HG02759 (cell line): ENCODE data around the gene TEAD3.
"Not testable (repeated sequence)": the region's sequence is repeated elsewhere in the genome, so short reads cannot be mapped to it uniquely, and the experiment has no call there.

ENCODE experiments used
- ATAC-seq: cut with Tn5 transposase; IDR thresholded peaks from one replicate; pipeline ENCODE4 v1.9.1; 2021; ENCODE audit warnings: mild to moderate bottlenecking, moderate library complexity; ENCODE audit not compliant: unreplicated experiment

TEAD3 gene

GRCh38 chr6:35496841-35497570 is at the start of gene TEAD3:
TEAD3 (minus strand) TSS chr6:35497079.
- ATAC-seq: peak; percentile 62

- ATAC-seq: no peak
Observed at GRCh38 chr6:35544769-35545361, 48.0 kb upstream of the TEAD3 start.

GRCh38 chr6:35543459-35544193 is 46.7 kb upstream of the TEAD3 start:
- no peak for ATAC-seq

- no peak for ATAC-seq
Observed at GRCh38 chr6:35541836-35542235, 45.0 kb upstream of the TEAD3 start.

- ATAC-seq: no peak
Observed at GRCh38 chr6:35539223-35539622, 42.3 kb upstream of the TEAD3 start.

GRCh38 chr6:35535847-35536246 is 39.0 kb upstream of the TEAD3 start:
- not testable (repeated sequence) for ATAC-seq

- ATAC-seq: no peak
Observed at GRCh38 chr6:35534407-35535170, 37.7 kb upstream of the TEAD3 start.

GRCh38 chr6:35533981-35534380 is 37.1 kb upstream of the TEAD3 start:
- no peak for ATAC-seq

- no peak for ATAC-seq
Observed at GRCh38 chr6:35532126-35532525, 35.2 kb upstream of the TEAD3 start.

- no peak for ATAC-seq
Observed at GRCh38 chr6:35524380-35525020, 27.6 kb upstream of the TEAD3 start.

GRCh38 chr6:35522660-35523658 is 26.1 kb upstream of the TEAD3 start:
- peak; percentile 44 for ATAC-seq

- no peak for ATAC-seq
Observed at GRCh38 chr6:35522151-35522550, 25.3 kb upstream of the TEAD3 start.

GRCh38 chr6:35521235-35521634 is 24.4 kb upstream of the TEAD3 start:
- no peak for ATAC-seq

- ATAC-seq: no peak
Observed at GRCh38 chr6:35519313-35520015, 22.6 kb upstream of the TEAD3 start.

- ATAC-seq: no peak
Observed at GRCh38 chr6:35518566-35519312, 21.9 kb upstream of the TEAD3 start.

GRCh38 chr6:35517978-35518377 is 21.1 kb upstream of the TEAD3 start:
- not testable (repeated sequence) for ATAC-seq

- no peak for ATAC-seq
Observed at GRCh38 chr6:35516712-35517111, 19.8 kb upstream of the TEAD3 start.

- ATAC-seq: not testable (repeated sequence)
Observed at GRCh38 chr6:35515939-35516338, 19.1 kb upstream of the TEAD3 start.
